Memory B cell (primary cell): Measurements from ENCODE around the gene NTNG1.
"Not testable (repeated sequence)": the region's sequence is repeated elsewhere in the genome, so short reads cannot be mapped to it uniquely, and the experiment has no call there.

Source experiments
- ATAC-seq: fragments of 150-1000 bp; cut with Tn5 transposase; 2 replicates; pipeline ENCODE4 v1.10.0; 2021; ENCODE audit warnings: low read depth, mild to moderate bottlenecking, moderate library complexity
- DNase-seq, 2 donors: peaks; one replicate each; pipeline ENCODE4 v3.0.0; 2022; ENCODE audit warnings: low spot score in 2 of 2
- H3K27ac Mint-ChIP-seq: one replicate; pipeline ENCODE4 v1.8.0; 2022; ENCODE audit warnings: mild to moderate bottlenecking, moderate library complexity, mixed read lengths
- H3K27me3 Mint-ChIP-seq: one replicate; pipeline ENCODE4 v1.8.0; 2022; ENCODE audit warnings: mixed read lengths
- H3K36me3 Mint-ChIP-seq: one replicate; pipeline ENCODE4 v1.8.0; 2022; ENCODE audit warnings: mild to moderate bottlenecking, mixed read lengths
- H3K4me1 Mint-ChIP-seq: one replicate; pipeline ENCODE4 v1.8.0; 2022; ENCODE audit warnings: mixed read lengths
- H3K4me3 Mint-ChIP-seq: one replicate; pipeline ENCODE4 v1.8.0; 2022; ENCODE audit warnings: mild to moderate bottlenecking, moderate library complexity, mixed read lengths
- H3K9me3 Mint-ChIP-seq: one replicate; pipeline ENCODE4 v1.8.0; 2022; ENCODE audit warnings: mixed read lengths

NTNG1 gene

GRCh38 chr1:107158496-107158895 lies 17.7 kb downstream of the NTNG1 start:
- Mint-ChIP-seq H3K27ac (no peak overlapping the region), H3K27me3 (no peaks in the 10 kb centered on the region), H3K36me3 (no peaks in the 10 kb centered on the region), H3K4me3 (no peak overlapping the region), H3K4me1 (peaks cover 3% of the 10 kb centered on the region), H3K9me3 (no peaks in the 10 kb centered on the region)
- no peak for DNase-seq
- no peak for ATAC-seq

- H3K36me3 Mint-ChIP-seq: no peaks in the 10 kb centered on the region
- H3K27me3 Mint-ChIP-seq: no peaks in the 10 kb centered on the region
- H3K9me3 Mint-ChIP-seq: no peaks in the 10 kb centered on the region
- no peak overlapping the region for H3K27ac Mint-ChIP-seq
- ATAC-seq (no peak), DNase-seq (no peak)
- peaks cover 3% of the 10 kb centered on the region for H3K4me1 Mint-ChIP-seq
- no peak overlapping the region for H3K4me3 Mint-ChIP-seq
Observed at GRCh38 chr1:107158991-107159390, 18.2 kb downstream of the NTNG1 start.

GRCh38 chr1:107162745-107163144 lies 21.9 kb downstream of the NTNG1 start:
- peaks cover 4% of the 10 kb centered on the region for H3K9me3 Mint-ChIP-seq
- H3K27ac Mint-ChIP-seq: no peak overlapping the region
- ATAC-seq (no peak), DNase-seq (no peak)
- peaks cover 3% of the 10 kb centered on the region for H3K36me3 Mint-ChIP-seq
- no peak overlapping the region for H3K4me3 Mint-ChIP-seq
- no peaks in the 10 kb centered on the region for H3K27me3 Mint-ChIP-seq
- H3K4me1 Mint-ChIP-seq: no peaks in the 10 kb centered on the region

- ATAC-seq, H3K27ac Mint-ChIP-seq, H3K9me3 Mint-ChIP-seq, H3K36me3 Mint-ChIP-seq, H3K27me3 Mint-ChIP-seq, DNase-seq, H3K4me1 Mint-ChIP-seq, H3K4me3 Mint-ChIP-seq: not testable (repeated sequence)
Observed at GRCh38 chr1:107164901-107165300, 24.1 kb downstream of the NTNG1 start.

GRCh38 chr1:107169615-107170014 lies 28.8 kb downstream of the NTNG1 start:
- Mint-ChIP-seq H3K27me3 (no peaks in the 10 kb centered on the region), H3K4me3 (no peak overlapping the region), H3K4me1 (peaks cover 4% of the 10 kb centered on the region), H3K27ac (no peak overlapping the region), H3K36me3 (peaks cover 3% of the 10 kb centered on the region), H3K9me3 (peaks cover 4% of the 10 kb centered on the region)
- ATAC-seq (no peak), DNase-seq (no peak)

GRCh38 chr1:107171333-107171732 lies 30.5 kb downstream of the NTNG1 start:
- no peak for ATAC-seq
- H3K27ac Mint-ChIP-seq: no peak overlapping the region
- no peaks in the 10 kb centered on the region for H3K9me3 Mint-ChIP-seq
- no peaks in the 10 kb centered on the region for H3K36me3 Mint-ChIP-seq
- no peaks in the 10 kb centered on the region for H3K27me3 Mint-ChIP-seq
- H3K4me3 Mint-ChIP-seq: no peak overlapping the region
- DNase-seq: no peak
- peaks cover 4% of the 10 kb centered on the region for H3K4me1 Mint-ChIP-seq

- Mint-ChIP-seq H3K27ac (no peak overlapping the region), H3K4me1 (peaks cover 7% of the 10 kb centered on the region), H3K9me3 (no peaks in the 10 kb centered on the region), H3K27me3 (no peaks in the 10 kb centered on the region), H3K36me3 (no peaks in the 10 kb centered on the region), H3K4me3 (no peak overlapping the region)
- ATAC-seq (no peak), DNase-seq (no peak)
Observed at GRCh38 chr1:107172450-107173170, 31.8 kb downstream of the NTNG1 start.

- ATAC-seq (no peak), DNase-seq (no peak)
- Mint-ChIP-seq H3K9me3 (no peaks in the 10 kb centered on the region), H3K36me3 (no peaks in the 10 kb centered on the region), H3K4me3 (no peak overlapping the region), H3K27ac (no peak overlapping the region), H3K27me3 (no peaks in the 10 kb centered on the region), H3K4me1 (peaks cover 6% of the 10 kb centered on the region)
Observed at GRCh38 chr1:107175102-107175909, 34.5 kb downstream of the NTNG1 start.

GRCh38 chr1:107181253-107181969 lies 40.6 kb downstream of the NTNG1 start:
- DNase-seq (no peak), ATAC-seq (no peak)
- H3K36me3 Mint-ChIP-seq: peaks cover 2% of the 10 kb centered on the region
- H3K4me3 Mint-ChIP-seq: no peak overlapping the region
- H3K4me1 Mint-ChIP-seq: peaks cover 6% of the 10 kb centered on the region
- no peak overlapping the region for H3K27ac Mint-ChIP-seq
- H3K27me3 Mint-ChIP-seq: no peaks in the 10 kb centered on the region
- H3K9me3 Mint-ChIP-seq: no peaks in the 10 kb centered on the region

- no peak for ATAC-seq
- Mint-ChIP-seq H3K4me3 (no peak overlapping the region), H3K27me3 (no peaks in the 10 kb centered on the region), H3K27ac (no peak overlapping the region), H3K9me3 (no peaks in the 10 kb centered on the region), H3K36me3 (peaks cover 2% of the 10 kb centered on the region), H3K4me1 (no peaks in the 10 kb centered on the region)
- no peak for DNase-seq
Observed at GRCh38 chr1:107183011-107183410, 42.2 kb downstream of the NTNG1 start.

GRCh38 chr1:107184888-107185287 lies 44.0 kb downstream of the NTNG1 start:
- no peaks in the 10 kb centered on the region for H3K27me3 Mint-ChIP-seq
- ATAC-seq (no peak), DNase-seq (no peak)
- no peaks in the 10 kb centered on the region for H3K4me1 Mint-ChIP-seq
- H3K36me3 Mint-ChIP-seq: peaks cover 2% of the 10 kb centered on the region
- peaks cover under 1% of the 10 kb centered on the region for H3K9me3 Mint-ChIP-seq
- H3K27ac Mint-ChIP-seq: no peak overlapping the region
- no peak overlapping the region for H3K4me3 Mint-ChIP-seq

GRCh38 chr1:107187399-107187798 lies 46.6 kb downstream of the NTNG1 start:
- Mint-ChIP-seq H3K27me3 (no peaks in the 10 kb centered on the region), H3K27ac (no peak overlapping the region), H3K4me3 (no peak overlapping the region), H3K4me1 (no peaks in the 10 kb centered on the region), H3K9me3 (peaks cover 2% of the 10 kb centered on the region), H3K36me3 (peaks cover 3% of the 10 kb centered on the region)
- no peak for ATAC-seq
- no peak for DNase-seq

- H3K9me3 Mint-ChIP-seq: peaks cover 2% of the 10 kb centered on the region
- ATAC-seq: no peak
- no peaks in the 10 kb centered on the region for H3K4me1 Mint-ChIP-seq
- no peak overlapping the region for H3K4me3 Mint-ChIP-seq
- no peaks in the 10 kb centered on the region for H3K27me3 Mint-ChIP-seq
- H3K36me3 Mint-ChIP-seq: peaks cover 3% of the 10 kb centered on the region
- no peak overlapping the region for H3K27ac Mint-ChIP-seq
- no peak for DNase-seq
Observed at GRCh38 chr1:107188160-107188559, 47.3 kb downstream of the NTNG1 start.

- DNase-seq: no peak
Observed at GRCh38 chr1:107194380-107194779, 53.5 kb downstream of the NTNG1 start.

More at GRCh38 chr1:107194380-107194779, 53.5 kb downstream of the NTNG1 start:
- Mint-ChIP-seq H3K4me3 (no peak overlapping the region), H3K9me3 (peaks cover 2% of the 10 kb centered on the region), H3K27ac (no peak overlapping the region), H3K36me3 (peaks cover 2% of the 10 kb centered on the region), H3K27me3 (no peaks in the 10 kb centered on the region), H3K4me1 (no peaks in the 10 kb centered on the region)
- no peak for ATAC-seq
